Activated CD8-positive, alpha-beta memory T cell treated with anti-CD3 and anti-CD28 coated beads, Interleukin-2, amount 10 ng/mL, durations not matched to agents 7 days and 5 days (primary cell): ENCODE measurements around the gene IQSEC1. TPM values are rescaled to one million over a fixed set of nuclear protein-coding genes. Genes with fewer than 3 reads are reported as not detected.

Source experiments
- ATAC-seq: fragments of 150-1000 bp; cut with Tn5 transposase; one replicate; pipeline ENCODE4 v1.10.0; 2021; ENCODE audit warnings: moderate library complexity
- CTCF ChIA-PET: fragments of 350-600 bp; sonication (Branson Sonifier 250); formaldehyde crosslinking; loops from one replicate; lab custom pipeline; 2021; ENCODE audit warnings: antibody characterized with exemption; lab: Charles Lee
- DNase-seq: peaks from one replicate; pipeline ENCODE4 v3.0.0-alpha.2; 2020
- H3K27ac Mint-ChIP-seq: one replicate; pipeline ENCODE4 v1.8.0; 2021; ENCODE audit warnings: mild to moderate bottlenecking, mixed read lengths
- H3K27me3 Mint-ChIP-seq: one replicate; pipeline ENCODE4 v1.8.0; 2021; ENCODE audit warnings: mixed read lengths
- H3K36me3 Mint-ChIP-seq: one replicate; pipeline ENCODE4 v1.8.0; 2021; ENCODE audit warnings: mild to moderate bottlenecking, mixed read lengths
- H3K4me1 Mint-ChIP-seq: one replicate; pipeline ENCODE4 v1.8.0; 2021; ENCODE audit warnings: mixed read lengths
- H3K4me3 Mint-ChIP-seq: one replicate; pipeline ENCODE4 v1.8.0; 2021; ENCODE audit warnings: mild to moderate bottlenecking, moderate library complexity, mixed read lengths
- H3K9me3 Mint-ChIP-seq: one replicate; pipeline ENCODE4 v1.8.0; 2022; ENCODE audit warnings: low read depth, mixed read lengths
- total RNA-seq, 2 experiments: library from RNA; stranded (reverse); gene quantifications; one replicate each; pipeline ENCODE4 v1.2.3, GENCODE V29; 2021

The IQSEC1 gene
- total RNA-seq, 2 experiments from 2014 or later = 37.6 to 71.4 TPM

DNA sequence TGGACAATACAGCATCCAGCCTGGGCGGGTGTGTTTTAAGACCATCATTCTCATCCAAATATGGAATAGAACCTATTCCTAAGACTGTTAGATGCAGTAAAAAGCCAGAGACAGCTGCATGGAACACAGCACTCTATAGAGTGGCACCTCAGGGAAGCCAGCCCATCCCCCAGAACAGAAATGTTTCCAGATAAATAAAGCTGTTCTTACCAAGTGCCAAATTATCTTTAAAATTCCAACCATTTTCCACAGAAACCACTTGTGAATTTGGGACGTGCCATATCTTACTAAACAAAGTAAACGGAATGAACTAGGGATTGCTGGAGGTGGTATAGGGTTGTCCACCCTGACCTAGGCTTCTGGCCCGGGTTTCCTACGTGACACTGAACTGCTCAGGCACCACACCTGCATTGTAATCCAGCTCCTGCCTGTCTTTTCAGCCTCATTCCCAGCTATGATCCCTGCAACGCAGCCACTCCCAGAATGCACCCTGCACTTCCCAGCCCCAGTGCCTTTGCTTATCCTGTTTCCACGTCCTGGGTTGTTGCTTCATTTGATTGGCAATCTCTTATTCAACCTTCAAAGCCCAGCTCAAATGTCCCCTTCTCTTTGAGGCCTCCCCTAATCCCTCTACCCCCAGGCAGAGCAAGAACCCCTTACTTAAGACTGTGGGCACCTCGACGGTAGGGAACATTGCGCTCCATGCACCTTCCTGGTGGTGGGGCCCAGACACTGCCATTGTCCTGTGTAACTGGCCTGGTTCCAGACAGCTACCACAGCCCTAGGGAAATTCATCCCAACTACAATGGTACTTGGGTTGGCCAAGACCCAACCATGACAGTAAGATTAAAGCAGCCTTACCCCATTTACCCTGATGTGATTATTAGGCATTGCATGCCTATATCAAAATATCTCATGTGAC lies 100.2 kb downstream of the IQSEC1 start:
- H3K4me1 Mint-ChIP-seq = peaks cover 48% of the 10 kb centered on the region
- no peaks in the 10 kb centered on the region for H3K9me3 Mint-ChIP-seq
- peaks cover 4% of the 10 kb centered on the region for H3K36me3 Mint-ChIP-seq
- no peak for ATAC-seq
- H3K4me3 Mint-ChIP-seq = no peak overlapping the region
- H3K27me3 Mint-ChIP-seq = no peaks in the 10 kb centered on the region
- no peak for DNase-seq
- CTCF ChIA-PET = interaction anchor here (1.2 to 1.9 kb wide), 6 partner anchors 11 to 105 kb away, joined by 3 to 9 read pairs (median 5); no protein-coding TSS in a partner anchor
- H3K27ac Mint-ChIP-seq = no peak overlapping the region

DNA sequence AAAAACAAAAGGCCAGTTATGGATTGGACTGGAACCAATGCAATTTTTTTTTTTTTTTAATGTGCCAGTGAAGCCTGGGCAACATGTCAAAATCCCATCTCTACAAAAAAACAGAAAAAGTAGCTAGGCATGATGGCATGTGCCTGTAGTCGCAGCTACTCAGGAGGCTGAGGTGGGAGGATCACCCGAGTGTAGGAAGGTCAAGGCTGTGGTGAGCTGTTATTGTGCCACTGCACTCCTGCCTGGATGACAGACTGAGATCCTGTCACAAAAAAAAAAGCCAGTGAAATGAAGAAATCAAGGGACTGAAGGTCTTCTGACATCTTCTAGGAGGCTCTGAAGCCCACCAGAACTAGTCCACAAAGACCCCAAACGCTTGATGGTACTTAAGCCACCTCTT lies 101.2 kb downstream of the IQSEC1 start:
- Mint-ChIP-seq H3K4me3 (no peak overlapping the region), H3K36me3 (peaks cover 4% of the 10 kb centered on the region), H3K4me1 (peaks cover 51% of the 10 kb centered on the region), H3K27me3 (no peaks in the 10 kb centered on the region), H3K9me3 (no peaks in the 10 kb centered on the region), H3K27ac (no peak overlapping the region)
- no peak for ATAC-seq
- no peak for DNase-seq
- CTCF ChIA-PET = interaction anchor here (1.3 to 1.9 kb wide), 5 partner anchors 10 to 104 kb away, joined by 3 to 9 read pairs (median 6); no protein-coding TSS in a partner anchor

DNA sequence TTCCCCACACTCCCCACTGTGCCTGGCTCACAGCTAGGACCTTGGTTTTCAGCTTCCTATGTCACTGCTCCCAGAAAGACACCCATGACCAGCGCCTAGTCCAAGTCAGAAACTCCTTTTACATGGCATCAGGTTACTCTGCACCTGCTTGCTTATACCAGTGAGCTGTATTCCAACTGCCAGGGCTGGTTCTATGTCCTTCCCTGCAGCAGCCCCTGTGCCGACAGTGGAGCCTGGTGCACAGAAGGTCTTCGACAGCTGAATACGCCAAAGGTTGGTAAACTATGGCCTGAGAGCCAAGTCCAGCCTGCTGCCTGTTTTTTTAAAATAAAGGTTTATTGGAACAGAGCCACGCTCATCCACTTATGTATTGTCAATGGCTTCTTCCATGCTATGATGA lies 102.5 kb downstream of the IQSEC1 start:
- H3K36me3 Mint-ChIP-seq = peaks cover 2% of the 10 kb centered on the region
- CTCF ChIA-PET = interaction anchor here (0.8 to 1.3 kb wide), 2 partner anchors 13 to 23 kb away, joined by 3 to 5 read pairs; no protein-coding TSS in a partner anchor
- peaks cover 61% of the 10 kb centered on the region for H3K4me1 Mint-ChIP-seq
- no peak overlapping the region for H3K27ac Mint-ChIP-seq
- ATAC-seq = no peak
- H3K4me3 Mint-ChIP-seq = no peak overlapping the region
- DNase-seq = no peak
- no peaks in the 10 kb centered on the region for H3K9me3 Mint-ChIP-seq
- H3K27me3 Mint-ChIP-seq = no peaks in the 10 kb centered on the region

- no peak overlapping the region for H3K4me3 Mint-ChIP-seq
- peaks cover 63% of the 10 kb centered on the region for H3K4me1 Mint-ChIP-seq
- peaks cover 5% of the 10 kb centered on the region for H3K36me3 Mint-ChIP-seq
- no peaks in the 10 kb centered on the region for H3K9me3 Mint-ChIP-seq
- H3K27ac Mint-ChIP-seq = no peak overlapping the region
- ATAC-seq (no peak), DNase-seq (no peak)
- CTCF ChIA-PET = interaction anchor here (1.2 to 1.3 kb wide), 2 partner anchors 14 to 25 kb away, joined by 4 to 5 read pairs; no protein-coding TSS in a partner anchor
- no peaks in the 10 kb centered on the region for H3K27me3 Mint-ChIP-seq
These were observed 103.7 kb downstream of the IQSEC1 start for GRCh38 chr3:12969486-12969885.

DNA sequence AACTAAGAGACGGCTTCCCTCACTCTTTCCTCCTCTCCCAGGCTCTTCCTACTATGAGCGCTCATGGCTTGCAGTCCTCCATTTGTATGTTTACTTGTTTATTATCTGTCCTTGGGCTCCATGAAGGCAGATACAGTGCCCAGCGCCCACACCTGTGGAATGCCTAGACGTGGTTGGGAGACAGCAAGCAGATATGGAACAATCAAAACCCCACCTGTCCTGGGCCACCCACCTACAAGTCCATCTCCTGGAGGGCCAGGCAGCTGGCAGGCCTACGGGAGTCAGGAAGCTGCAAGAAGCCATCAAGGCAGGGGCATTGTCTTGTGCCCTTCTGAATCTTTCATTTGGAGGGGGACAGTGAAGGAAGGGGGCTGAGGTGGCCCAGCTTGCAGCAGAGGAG lies 104.7 kb downstream of the IQSEC1 start:
- DNase-seq = no peak
- Mint-ChIP-seq H3K4me3 (no peak overlapping the region), H3K27ac (no peak overlapping the region), H3K27me3 (no peaks in the 10 kb centered on the region), H3K4me1 (peaks cover 65% of the 10 kb centered on the region), H3K36me3 (peaks cover 5% of the 10 kb centered on the region), H3K9me3 (no peaks in the 10 kb centered on the region)
- CTCF ChIA-PET = interaction anchor here (1.2 kb wide), 1 partner anchor 12 kb away, joined by 3 read pairs; no protein-coding TSS in a partner anchor
- ATAC-seq = no peak

GRCh38 chr3:12967606-12968351 lies 105.5 kb downstream of the IQSEC1 start:
- peak overlapping the region; percentile 47 for H3K4me3 Mint-ChIP-seq
- DNase-seq (peak; percentile 90), ATAC-seq (peak; percentile 91)
- no peak overlapping the region for H3K27ac Mint-ChIP-seq
- H3K4me1 Mint-ChIP-seq = peaks cover 65% of the 10 kb centered on the region
- peaks cover 5% of the 10 kb centered on the region for H3K36me3 Mint-ChIP-seq
- CTCF ChIA-PET = interaction anchor here (1.0 to 1.5 kb wide), 4 partner anchors 13 to 157 kb away, joined by 3 read pairs; no protein-coding TSS in a partner anchor
- no peaks in the 10 kb centered on the region for H3K9me3 Mint-ChIP-seq
- no peaks in the 10 kb centered on the region for H3K27me3 Mint-ChIP-seq

GRCh38 chr3:12966847-12967605 lies 106.2 kb downstream of the IQSEC1 start:
- ATAC-seq (no peak), DNase-seq (no peak)
- H3K4me3 Mint-ChIP-seq = peak overlapping the region; percentile 46
- CTCF ChIA-PET = interaction anchor here (1.0 to 1.6 kb wide), 6 partner anchors 17 to 157 kb away, joined by 3 to 9 read pairs (median 3); no protein-coding TSS in a partner anchor
- H3K4me1 Mint-ChIP-seq = peaks cover 65% of the 10 kb centered on the region
- H3K36me3 Mint-ChIP-seq = peaks cover 3% of the 10 kb centered on the region
- H3K27me3 Mint-ChIP-seq = no peaks in the 10 kb centered on the region
- no peak overlapping the region for H3K27ac Mint-ChIP-seq
- no peaks in the 10 kb centered on the region for H3K9me3 Mint-ChIP-seq

DNA sequence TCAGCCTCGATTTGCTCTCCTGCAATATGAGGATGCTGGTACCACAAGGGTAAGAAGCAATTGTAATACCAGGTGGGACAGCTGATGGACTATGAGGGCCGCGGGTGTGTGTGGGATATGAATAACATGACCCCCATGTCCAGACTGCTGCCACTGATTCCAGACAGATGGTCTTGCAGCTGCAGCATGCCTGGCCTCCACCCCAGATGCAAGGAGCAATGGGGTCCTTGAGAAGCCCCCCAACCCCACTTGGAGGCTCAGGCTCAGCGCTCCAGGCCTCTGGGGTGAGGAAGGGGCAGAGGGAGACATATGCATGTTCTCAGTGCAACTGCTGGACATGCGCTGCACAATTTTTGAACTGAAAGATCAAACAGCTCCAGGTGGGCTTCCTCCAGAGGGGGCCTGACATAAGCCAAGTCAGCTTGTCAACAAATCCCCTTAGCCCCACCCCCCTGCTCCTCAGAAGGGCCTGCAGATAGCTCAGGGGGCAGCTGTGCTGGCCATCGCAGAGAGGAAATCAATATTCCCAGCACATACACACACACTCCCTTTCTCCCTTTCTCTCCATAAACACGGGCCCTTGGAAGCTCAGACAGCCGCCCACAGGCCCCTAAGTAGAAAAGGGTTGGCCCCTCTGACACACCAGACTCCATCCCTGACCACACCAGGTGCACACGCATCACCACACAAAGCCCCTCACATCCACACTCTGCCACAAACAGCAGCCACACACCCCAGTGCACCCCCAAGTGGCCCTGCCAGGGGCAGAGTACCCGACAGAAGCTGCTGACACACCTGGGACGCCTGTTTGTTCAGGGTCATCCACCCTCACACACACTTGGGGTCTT lies 107.0 kb downstream of the IQSEC1 start:
- H3K36me3 Mint-ChIP-seq = peaks cover 6% of the 10 kb centered on the region
- CTCF ChIA-PET = interaction anchor here (1.0 to 3.8 kb wide), 8 partner anchors 16 to 156 kb away, joined by 3 to 16 read pairs (median 4); no protein-coding TSS in a partner anchor
- peak overlapping the region; percentile 46 for H3K4me3 Mint-ChIP-seq
- no peaks in the 10 kb centered on the region for H3K27me3 Mint-ChIP-seq
- H3K27ac Mint-ChIP-seq = no peak overlapping the region
- DNase-seq (no peak), ATAC-seq (no peak)
- no peaks in the 10 kb centered on the region for H3K9me3 Mint-ChIP-seq
- H3K4me1 Mint-ChIP-seq = peaks cover 72% of the 10 kb centered on the region

GRCh38 chr3:12964711-12965612 lies 108.3 kb downstream of the IQSEC1 start:
- Mint-ChIP-seq H3K27me3 (no peaks in the 10 kb centered on the region), H3K27ac (no peak overlapping the region), H3K9me3 (no peaks in the 10 kb centered on the region), H3K36me3 (peaks cover 6% of the 10 kb centered on the region), H3K4me1 (peaks cover 73% of the 10 kb centered on the region), H3K4me3 (no peak overlapping the region)
- DNase-seq (no peak), ATAC-seq (no peak)
- CTCF ChIA-PET = interaction anchor here (0.8 to 3.8 kb wide), 4 partner anchors 15 to 19 kb away, joined by 3 to 16 read pairs (median 6); no protein-coding TSS in a partner anchor

DNA sequence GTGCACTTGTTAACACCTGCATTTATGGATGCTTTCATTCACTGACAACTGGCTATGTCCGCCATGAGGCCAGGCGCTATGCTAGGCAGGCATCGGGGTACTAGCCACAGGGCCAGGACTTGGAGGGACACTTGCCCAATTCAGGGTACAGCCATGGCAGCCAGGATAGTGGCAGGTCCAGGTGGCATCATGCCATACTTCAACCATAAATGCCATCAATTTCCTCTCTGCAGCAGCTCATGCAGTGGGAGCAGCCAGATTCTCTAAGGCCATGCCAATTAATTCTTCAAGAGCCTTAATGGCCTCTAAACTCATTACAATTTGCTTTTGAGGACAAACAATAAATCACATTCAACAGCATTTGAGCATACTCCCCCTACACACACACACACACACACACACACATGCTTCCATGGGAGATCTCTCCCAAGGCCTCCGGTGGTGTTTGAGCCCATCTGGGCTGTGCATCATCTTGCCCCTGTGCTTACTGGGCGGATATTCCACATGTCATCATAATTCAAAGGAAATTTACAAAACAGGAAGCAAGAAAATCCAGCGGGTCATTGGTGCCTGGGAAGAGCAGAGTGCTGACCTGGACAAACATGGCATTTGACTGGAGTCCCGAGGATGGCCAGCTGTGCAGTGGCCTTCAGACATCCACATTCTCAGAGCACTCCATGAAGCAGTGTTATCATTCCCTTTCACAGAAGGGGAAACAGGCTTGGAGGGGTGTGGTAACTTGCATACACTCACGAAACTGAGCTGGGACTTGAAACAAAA lies 109.1 kb downstream of the IQSEC1 start:
- no peak for DNase-seq
- CTCF ChIA-PET = interaction anchor here (0.6 to 3.8 kb wide), 4 partner anchors 14 to 31 kb away, joined by 3 to 16 read pairs (median 4); no protein-coding TSS in a partner anchor
- peak overlapping the region; percentile 84 for H3K27ac Mint-ChIP-seq
- ATAC-seq = no peak
- peaks cover 76% of the 10 kb centered on the region for H3K4me1 Mint-ChIP-seq
- H3K36me3 Mint-ChIP-seq = peaks cover 6% of the 10 kb centered on the region
- no peaks in the 10 kb centered on the region for H3K27me3 Mint-ChIP-seq
- peak overlapping the region; percentile 29 for H3K4me3 Mint-ChIP-seq
- no peaks in the 10 kb centered on the region for H3K9me3 Mint-ChIP-seq
